ENCODE measurements around the gene KIAA1614.
A peak's percentile ranks its signal among the peaks of the same experiment; 100 is the strongest.

KIAA1614 gene, protein sequence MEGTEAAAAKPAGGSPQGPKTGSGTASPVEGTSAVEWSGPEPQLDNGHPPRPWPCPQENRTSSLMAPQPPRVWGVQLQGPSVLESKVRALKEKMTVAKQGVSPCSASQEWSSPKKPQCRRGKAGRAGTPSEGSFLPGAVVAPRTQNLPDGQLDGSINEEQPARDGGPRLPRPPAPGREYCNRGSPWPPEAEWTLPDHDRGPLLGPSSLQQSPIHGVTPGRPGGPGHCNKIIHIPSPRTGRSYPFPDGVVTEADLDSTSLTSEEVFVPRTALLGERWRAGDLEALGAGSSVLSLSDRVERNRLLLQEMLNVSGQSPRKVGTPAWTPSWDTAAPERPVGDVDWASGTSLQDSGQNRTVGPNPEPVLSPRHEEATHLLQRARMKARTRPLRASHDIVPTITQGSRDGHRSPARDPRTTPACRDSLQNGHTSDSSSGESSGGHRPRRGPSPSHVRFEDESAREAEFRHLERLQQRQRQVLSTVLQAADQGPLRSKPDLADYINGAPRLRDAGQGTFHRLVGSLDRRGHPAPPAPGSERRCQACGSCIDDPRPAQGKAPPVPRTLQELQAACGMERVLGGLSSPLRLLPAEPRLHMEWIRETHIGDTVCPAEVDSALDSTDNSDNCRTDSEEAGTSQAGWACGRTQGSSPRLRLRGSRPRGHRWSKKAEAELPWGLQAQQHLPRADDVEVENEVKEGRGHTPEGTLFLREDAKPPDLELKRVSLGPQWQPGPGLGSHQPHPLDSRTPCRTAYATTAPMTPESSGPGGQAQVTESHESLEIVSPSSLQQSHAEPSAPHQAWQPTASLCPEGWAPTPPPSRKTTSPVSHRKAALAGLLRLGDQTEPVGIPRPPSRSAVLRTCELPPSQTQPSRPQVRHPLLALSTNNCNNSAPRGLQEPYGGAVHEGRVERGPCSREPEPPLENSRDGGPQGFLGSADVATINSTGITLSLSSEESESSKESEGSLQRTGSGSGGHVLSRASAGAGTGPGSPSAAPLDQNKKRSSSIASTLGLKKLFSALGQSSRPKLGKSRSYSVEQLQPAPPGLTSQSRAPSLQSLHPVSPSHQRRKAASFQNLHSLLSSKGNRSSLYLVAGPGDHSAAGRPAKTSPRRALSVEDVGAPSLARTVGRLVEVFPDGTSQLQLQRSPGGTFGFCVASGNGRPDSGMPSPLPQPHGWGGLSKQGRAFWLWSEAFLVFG

DNA sequence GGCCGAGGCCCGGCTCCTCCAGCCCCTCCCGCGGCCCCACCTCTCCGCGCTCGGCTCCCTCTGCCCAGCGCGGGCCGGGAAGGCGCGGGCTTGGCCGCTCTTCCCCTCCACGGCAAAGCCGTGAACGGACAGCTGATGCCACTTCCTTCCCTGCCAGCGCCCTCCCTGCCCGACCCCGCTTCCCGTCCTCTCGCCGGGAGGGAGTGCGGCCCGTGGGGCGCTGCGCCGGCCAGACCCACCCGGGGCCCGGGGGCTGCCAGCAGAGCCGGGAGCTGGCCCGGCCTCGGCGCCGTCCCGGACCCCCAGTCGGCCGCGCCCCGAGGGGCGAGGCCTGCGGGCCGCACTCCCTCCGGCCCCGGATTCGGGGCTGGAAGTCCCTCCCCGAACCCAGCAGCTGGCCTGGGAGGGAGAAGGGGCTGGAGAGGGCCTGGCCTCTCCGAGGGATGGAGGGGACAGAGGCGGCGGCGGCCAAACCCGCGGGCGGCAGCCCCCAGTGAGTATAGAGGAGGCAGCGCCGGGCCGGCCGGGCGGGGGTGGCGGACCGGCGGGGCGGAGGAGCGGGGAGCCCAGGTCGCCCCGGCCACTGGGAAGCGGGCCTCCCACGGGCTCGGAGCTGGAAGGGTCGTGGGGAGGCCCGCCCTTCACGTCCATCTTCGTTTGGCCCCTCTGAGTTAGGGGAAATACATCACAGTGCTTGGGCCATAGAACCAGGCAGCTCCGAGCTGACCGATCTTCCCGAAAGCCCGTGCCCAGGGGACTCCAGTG, at the start of gene KIAA1614:
Gene KIAA1614 (plus strand): TSS at position 97 of the 765 bp plus-strand sequence. CDS start 347 bp downstream, at position 444.
- DNase-seq (ENCODE audit: low spot score) = no peak

DNA sequence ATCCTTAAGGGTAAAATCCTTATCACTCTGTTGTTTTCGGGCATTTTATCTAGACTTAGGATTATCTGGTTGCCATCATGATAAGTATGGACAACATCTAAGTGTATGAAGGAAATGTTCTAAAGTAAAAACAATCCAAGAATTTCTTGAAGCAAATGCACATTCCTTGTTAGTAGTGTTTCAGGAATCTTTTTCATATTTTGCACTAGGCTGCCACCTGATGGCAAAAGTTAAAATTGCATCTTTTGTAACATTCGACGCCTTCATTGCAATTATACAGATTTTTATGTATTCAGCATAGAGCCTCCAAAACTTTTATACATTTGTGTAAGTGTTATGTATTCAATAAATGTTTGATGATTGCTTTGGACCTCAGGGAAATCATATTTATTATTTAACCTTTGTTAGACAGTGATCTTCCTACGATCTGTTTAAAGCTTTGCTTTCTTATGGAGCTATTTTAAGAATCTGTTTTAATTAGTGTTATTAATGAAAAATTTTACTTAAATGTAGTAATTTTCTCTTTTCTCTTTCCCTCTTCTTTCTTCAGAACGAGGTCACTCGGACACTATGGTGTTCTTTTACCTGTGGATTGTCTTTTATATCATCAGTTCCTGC, 49.4 kb upstream of the KIAA1614 start:
- DNase-seq (ENCODE audit: low spot score) = peak; percentile 9

DNA sequence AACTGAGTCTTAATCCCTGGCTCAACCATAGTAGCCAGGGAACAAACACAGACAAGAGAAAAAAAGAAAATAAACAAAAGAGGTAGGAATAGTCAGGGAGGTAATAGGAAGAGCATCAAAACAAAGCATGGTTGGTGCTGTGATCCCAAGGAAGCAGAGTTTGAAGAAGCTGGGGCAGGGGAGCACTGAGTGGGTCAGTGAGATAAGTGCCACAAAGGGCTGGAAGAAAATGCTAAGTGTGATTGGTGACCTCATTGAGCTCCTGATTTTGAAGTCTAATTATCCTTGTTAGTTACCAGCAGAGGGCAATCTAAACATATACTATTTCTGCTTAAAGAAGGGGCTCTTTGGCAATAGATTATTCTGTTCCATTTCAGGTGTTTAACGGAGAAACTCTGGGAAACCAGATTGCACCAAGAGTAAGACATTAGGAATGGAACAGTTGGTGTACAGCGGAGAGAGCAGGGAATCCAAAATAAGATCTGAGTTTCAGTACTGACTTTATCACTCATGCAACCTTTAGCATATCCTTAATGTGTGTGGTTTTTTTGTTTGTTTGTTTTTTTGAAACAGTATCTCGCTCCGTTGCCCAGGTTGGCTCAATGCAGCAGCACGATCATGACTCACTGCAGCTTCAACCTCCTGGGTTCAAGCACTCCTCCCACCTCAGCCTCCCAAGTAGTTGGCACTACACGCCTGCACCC, 30.7 kb upstream of the KIAA1614 start:
- peak; percentile 34 for DNase-seq (ENCODE audit: low spot score)

DNA sequence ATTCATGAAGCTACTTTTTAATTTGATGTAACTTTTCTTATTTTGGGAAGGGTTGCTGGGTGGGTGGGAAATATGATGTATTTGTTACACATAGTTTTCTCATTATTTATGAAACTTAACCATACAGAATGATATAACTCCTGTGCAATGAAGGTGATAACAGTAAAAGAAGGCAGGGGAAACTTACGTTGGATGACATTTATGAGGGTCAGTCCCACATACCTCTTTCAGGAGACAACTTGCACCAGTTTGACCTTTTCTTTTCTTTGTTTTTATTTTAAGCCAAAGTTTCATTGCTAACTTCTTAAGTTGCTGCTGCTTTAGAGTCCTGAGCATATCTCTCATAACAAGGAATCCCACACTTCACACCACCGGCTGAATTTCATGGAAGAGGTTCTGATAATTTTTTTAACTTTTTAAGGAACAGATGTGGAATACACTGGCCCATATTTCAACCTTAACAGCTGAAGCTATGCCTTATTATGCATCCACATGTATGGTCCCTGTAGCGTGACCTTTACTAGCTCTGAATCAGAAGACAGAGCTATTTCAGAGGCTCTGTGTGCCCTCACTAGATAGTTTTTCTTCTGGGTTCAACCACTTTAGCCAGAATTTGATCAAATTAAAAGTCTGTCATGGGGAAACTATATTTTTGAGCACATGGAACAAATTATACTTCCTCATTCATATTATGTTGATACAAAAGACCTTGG, 28.0 kb upstream of the KIAA1614 start:
- no peak for DNase-seq (ENCODE audit: low spot score)

DNA sequence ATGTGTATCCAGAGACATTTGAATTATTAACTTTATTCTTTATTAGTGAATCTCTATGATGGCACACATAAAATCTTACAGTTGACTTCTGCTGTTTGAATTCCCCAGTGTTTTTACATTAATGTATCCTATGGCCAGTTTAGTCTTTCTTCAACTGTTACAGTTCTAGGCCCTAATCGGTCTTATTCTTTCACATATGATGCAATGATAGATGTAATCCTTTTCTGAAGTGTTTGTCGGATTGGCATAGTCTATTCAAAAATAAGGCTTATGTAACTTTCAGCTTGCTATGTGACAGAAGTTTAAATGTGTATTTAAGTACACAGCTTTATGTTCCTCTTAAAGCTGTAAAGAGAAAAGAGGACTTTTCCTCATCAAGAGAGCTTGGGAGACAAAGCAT, 26.4 kb upstream of the KIAA1614 start:
- no peak for DNase-seq (ENCODE audit: low spot score)

DNA sequence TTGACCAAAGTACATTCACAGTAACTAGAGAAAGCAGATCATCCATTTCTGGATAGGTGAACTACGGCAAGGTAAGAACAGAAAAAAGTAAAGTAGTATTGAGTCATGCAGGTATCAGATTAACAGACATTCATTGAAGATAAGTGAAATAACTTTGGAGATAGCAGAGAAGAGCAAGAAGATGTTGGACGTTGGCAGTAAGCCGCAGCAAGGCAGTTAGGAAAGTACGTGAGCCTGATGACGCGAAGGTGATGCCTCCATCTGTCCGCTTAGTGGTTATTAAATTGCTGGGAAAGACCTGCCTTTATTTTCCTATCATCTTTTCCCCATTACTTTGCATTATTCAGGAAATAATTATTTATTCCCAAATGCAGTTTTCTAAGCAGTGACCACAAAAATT, 24.9 kb upstream of the KIAA1614 start:
- no peak for DNase-seq (ENCODE audit: low spot score)

DNA sequence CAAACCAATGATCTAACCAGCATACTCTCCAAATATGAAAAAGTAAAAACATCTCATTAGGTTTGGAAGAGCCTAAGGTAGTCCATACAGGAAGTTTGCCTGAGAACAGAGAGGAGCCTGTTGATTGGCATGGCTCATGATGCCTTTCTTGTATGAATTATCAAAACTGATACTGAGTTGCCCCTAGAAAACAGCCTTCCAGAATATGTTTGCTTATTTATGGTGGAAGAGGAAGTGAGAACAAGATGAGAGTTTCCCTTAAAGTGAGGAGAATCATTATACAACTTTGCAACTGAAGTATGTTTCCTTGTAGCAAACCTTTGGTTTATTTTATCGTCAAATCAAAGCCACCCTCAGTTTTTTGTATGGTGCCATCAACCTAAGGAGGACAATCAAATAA, 23.8 kb upstream of the KIAA1614 start:
- DNase-seq (ENCODE audit: low spot score) = peak; percentile 17

DNA sequence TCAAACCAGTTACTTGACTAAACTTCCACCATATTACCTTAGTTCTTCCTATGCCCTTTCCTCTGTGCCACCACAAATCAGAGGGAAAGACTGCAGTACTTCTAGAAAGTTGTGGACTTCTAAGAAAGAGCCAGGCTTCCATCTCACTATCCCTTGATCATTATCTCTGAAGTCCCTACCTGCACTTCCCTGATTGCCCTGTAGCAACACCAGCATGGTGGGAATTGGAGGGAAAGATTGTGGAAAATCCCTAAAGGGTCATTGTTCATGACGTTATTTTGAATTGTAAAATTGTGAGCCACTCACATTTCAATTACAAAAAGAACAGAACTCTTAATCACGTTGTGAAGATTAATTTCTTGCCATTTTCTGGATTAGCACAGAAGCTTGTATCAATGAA, 23.4 kb upstream of the KIAA1614 start:
- no peak for DNase-seq (ENCODE audit: low spot score)

DNA sequence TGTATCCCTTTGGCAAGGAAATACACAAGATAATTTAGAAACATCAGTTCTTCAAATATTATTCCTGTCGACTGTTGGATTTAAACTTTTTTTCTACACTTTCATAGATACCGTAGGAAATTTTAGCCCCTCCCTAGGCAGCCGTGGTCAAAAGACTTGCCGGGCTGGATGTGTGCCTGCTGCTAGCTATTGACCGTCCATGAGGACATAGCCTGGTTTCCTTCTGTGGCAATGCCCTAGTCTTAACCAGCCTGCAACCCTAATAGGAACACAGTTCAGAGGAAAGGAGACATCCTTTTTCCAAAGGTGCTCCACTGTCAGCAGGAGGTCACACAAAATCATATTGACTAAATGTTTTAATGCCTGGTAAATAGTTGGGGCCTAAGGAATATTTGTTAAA, 20.4 kb upstream of the KIAA1614 start:
- no peak for DNase-seq (ENCODE audit: low spot score)

DNA sequence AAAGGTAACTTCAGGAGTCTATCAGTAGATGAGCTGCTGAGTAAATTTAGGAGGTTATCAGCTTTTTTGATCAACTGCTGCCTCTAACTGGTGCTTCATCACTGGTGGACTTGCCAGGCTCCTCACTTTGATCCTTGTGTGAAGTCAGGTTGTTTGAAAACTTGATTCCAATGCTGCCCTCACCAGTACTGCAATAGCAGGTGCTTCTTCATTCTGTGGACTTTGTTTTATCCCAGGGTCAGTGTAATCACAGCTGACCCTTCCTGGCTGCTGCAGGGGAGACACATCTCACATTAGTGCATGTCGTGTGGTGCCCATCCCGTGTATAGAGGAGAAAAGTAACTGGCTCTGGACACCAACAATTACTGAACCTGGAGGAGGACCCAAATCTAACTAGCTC, 20.0 kb upstream of the KIAA1614 start:
- no peak for DNase-seq (ENCODE audit: low spot score)

DNA sequence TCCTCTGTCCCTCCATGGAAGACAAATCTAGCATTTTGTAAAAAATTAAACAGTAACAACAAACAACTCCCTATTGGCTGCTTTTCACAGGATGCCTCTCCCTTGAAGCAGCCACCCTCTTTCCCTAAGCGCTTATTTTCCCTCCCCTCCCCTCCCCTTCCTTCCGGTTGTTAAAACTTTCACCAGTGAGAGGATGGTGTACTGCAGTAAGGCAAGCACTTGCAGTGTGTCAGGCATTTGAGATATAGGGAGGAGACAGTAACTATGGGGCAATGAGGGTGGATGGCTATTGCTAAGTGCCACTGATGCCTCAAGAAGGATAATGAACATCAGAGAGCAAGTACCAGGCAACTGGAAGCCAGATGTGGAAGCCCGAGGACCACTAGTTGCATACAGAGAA, 19.1 kb upstream of the KIAA1614 start:
- no peak for DNase-seq (ENCODE audit: low spot score)

DNA sequence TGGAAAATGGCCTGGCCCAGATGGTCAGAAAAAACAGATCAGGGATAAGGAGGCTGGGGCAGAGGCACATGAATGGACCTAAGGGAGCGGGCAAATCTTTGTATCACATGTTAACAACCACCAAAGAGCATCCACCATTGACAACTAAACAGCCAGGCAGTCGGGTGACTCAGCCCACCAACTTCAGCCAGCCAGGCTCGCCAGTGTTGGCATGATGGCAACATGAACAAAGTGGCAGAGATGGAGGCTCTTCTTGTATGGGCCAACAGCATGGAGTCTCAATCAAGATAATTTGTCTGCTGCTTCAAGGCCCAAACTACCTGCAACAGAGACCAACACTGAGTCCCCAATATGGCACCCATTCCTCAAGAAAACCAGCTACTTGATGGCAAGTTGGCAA, 16.5 kb upstream of the KIAA1614 start:
- no peak for DNase-seq (ENCODE audit: low spot score)

DNA sequence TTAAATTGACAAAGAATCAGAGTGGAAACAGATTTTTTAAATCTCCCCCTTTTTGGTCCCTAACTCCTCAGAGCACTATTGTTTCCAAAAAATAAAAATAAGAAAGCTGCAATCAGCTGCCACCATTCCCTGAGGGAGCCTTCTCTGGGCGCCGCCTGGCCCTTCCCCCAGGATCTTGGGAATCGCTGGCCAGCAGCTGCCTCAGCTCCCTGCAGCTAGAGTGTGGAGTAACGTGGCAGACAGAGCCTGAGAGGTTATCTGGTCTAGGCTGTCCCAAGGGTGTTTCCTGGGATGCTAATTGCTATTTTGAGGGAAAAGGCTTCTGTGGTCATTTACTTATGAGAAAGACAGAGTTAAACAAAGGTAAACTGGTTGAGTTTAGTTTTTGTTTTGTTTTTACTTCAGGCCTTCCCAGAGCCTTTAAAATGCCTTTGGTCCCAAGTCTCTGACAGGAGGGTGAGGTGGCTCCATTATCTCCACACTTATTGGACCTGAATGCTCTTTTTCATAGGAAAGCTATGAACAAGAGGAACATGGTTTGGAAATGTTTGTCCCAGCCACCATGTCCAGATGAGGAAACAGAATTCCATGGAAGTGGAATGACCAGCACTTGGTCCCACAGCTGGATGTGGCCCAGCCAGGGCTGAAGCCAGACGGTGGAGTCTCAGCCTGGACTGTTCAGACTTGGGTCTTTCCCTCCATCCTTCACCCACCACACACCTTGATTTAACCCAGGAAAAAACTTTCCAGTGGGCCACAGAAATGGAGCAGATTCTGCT, 14.1 kb upstream of the KIAA1614 start:
- no peak for DNase-seq (ENCODE audit: low spot score)

DNA sequence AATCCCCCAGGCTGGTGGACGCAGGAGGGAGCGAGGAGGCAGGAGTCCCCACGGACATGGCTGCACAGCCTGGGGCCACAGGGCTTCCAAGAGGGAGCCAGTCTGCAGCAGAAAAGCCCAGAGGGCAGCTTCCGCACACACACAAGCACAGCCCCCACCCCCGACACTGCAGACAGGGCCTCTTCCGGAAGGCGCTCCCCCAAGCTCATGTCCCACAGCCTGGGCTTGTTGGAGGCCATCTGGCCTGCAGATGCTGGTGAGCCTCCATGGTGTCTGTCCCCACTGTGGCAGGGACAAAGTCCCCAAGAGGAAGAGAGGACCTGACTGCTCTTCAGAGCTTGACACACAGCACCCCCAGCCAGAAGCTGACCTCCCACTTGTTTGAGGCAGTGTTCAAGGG, 13.4 kb upstream of the KIAA1614 start:
- no peak for DNase-seq (ENCODE audit: low spot score)

DNA sequence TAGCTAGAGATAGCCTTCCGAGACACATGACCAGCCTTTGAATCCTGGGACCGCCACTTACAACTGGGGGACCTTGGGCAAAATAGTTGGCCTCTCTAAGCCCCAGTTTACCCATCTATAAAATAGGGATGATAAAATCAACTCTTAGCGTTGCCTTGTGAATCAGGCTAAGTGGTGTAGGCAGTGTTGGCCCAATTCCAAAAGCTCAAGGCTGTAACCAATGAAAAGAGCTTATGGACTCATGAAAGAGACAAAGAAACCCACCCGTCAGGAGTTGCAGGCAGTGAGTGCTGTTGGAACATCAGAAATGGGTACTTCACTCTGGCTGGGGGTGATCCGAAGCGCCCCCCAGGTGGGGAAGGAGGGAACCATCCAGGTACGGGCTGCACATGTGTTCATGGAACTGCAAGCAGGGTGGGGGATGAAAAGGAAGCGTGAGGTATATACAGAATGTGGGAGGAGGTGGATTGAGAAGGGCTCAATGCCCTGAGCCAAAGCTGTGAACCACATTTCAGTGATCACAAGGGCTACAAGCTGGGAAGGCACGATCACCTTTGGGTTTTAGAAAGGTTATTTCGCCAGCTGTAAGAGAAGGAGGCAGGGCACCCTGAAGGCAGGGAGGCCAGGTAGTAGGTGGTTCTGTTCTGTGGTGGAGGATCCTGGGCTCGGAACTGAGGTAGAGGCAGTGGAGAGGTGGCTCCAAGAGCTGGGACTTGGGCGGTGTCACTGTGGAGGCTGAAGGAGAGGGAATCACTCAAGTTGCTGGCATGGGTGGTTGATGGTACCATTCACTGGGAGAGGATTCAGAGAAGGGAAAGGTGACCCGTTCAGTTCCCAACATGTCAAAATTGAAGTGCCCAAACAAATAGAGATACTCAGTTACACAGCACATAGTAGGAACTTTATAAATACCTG, 11.4 kb upstream of the KIAA1614 start:
- no peak for DNase-seq (ENCODE audit: low spot score)

DNA sequence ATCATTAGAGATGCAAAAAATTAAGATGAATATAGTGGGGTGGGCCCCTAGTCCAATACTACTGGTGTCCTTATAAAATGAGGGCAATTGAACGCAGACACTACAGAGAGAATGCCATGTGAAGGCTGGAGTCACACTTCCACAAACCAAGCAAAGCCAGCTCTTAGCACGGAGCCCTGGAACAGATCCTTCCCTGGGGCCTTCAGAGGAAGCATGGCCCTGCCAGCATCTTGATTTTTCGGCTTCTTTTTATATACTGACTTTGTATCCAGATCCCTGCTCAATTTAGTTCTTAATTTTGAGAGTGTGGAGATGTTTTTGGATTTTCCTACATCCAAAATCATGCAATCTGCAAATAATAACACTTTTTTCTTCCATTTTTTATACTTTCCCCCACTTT, 10.2 kb upstream of the KIAA1614 start:
- no peak for DNase-seq (ENCODE audit: low spot score)

DNA sequence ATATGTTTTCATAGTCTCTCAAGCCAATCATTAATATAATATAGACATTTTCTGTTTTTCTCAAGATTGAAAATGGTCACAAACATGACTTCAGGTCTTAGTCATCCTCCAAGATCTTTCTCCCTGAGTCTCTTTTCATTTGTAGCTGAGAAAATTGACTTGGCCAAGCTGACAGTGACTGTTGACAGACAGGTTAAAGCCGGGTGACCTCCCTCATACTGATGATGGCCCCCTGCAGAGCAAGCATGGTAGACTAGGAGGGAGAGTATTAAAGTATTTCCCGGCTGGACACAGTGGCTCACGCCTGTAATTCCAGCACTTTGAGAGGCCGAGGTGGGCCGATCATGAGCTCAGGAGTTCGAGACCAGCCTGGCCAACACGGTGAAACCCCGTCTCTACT, 6.8 kb upstream of the KIAA1614 start:
- DNase-seq (ENCODE audit: low spot score) = no peak

DNA sequence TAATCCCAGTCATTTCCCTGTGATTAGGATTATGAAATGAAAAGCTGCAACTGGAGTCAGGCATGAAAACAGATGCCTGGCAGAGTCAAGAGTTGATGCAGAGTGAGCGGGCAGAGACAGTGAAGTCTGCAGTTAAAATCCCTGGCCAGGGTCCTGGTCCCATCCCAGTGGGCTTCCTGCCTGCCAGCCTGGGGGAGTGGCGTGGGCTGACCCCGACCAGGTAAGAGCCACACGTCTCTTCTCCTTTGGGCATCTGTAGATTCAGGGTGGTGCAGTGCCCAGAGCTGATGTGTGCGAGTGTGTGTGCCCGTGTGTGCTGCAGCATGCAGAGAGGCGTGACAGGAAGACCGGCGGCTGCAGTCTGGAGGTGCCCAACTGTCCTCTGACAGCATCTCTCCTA, 6.2 kb upstream of the KIAA1614 start:
- DNase-seq (ENCODE audit: low spot score) = no peak
